IPS-15b (cell line): ENCODE results near the gene ASIC3.

Source experiments
- H3K27me3 ChIP-seq: one replicate; pipeline ENCODE4 v1.6.1; 2013; ENCODE audit warnings: low read length; ENCODE audit not compliant: control insufficient read depth, insufficient read depth
- H3K36me3 ChIP-seq: one replicate; pipeline ENCODE4 v1.6.1; 2013; ENCODE audit warnings: low read length; ENCODE audit not compliant: control insufficient read depth, insufficient read depth
- H3K4me1 ChIP-seq: one replicate; pipeline ENCODE4 v1.6.1; 2013; ENCODE audit warnings: mild to moderate bottlenecking, low read length; ENCODE audit not compliant: control insufficient read depth, insufficient read depth
- H3K4me3 ChIP-seq: one replicate; pipeline ENCODE4 v1.5.1; 2013; ENCODE audit warnings: low read depth, low read length
- H3K9ac ChIP-seq: one replicate; pipeline ENCODE4 v1.6.1; 2013; ENCODE audit warnings: low read depth, mild to moderate bottlenecking, low read length
- H3K9me3 ChIP-seq: one replicate; pipeline ENCODE4 v1.6.1; 2013; ENCODE audit warnings: mild to moderate bottlenecking, low read length; ENCODE audit not compliant: control insufficient read depth, insufficient read depth

The ASIC3 gene

GRCh38 chr7:151088856-151089699 is 40.7 kb downstream of the ASIC3 start:
- Histone ChIP-seq H3K4me1 (peaks cover 21% of the 10 kb centered on the region), H3K9ac (no peak overlapping the region), H3K36me3 (no peaks in the 10 kb centered on the region), H3K9me3 (no peaks in the 10 kb centered on the region), H3K27me3 (peaks cover 41% of the 10 kb centered on the region), H3K4me3 (peak overlapping the region; percentile 70)

- Histone ChIP-seq H3K4me1 (peaks cover 21% of the 10 kb centered on the region), H3K4me3 (no peak overlapping the region), H3K9ac (no peak overlapping the region), H3K9me3 (no peaks in the 10 kb centered on the region), H3K36me3 (no peaks in the 10 kb centered on the region), H3K27me3 (peaks cover 32% of the 10 kb centered on the region)
Measured at GRCh38 chr7:151089893-151090730, 41.8 kb downstream of the ASIC3 start.

GRCh38 chr7:151091003-151091402 is 42.7 kb downstream of the ASIC3 start:
- Histone ChIP-seq H3K4me3 (no peak overlapping the region), H3K9me3 (no peaks in the 10 kb centered on the region), H3K9ac (no peak overlapping the region), H3K36me3 (no peaks in the 10 kb centered on the region), H3K4me1 (peaks cover 17% of the 10 kb centered on the region), H3K27me3 (peaks cover 26% of the 10 kb centered on the region)

- peaks cover 17% of the 10 kb centered on the region for H3K4me1 ChIP-seq
- no peaks in the 10 kb centered on the region for H3K9me3 ChIP-seq
- peaks cover 26% of the 10 kb centered on the region for H3K27me3 ChIP-seq
- no peak overlapping the region for H3K9ac ChIP-seq
- no peak overlapping the region for H3K4me3 ChIP-seq
- no peaks in the 10 kb centered on the region for H3K36me3 ChIP-seq
Measured at GRCh38 chr7:151091431-151091830, 43.1 kb downstream of the ASIC3 start.

GRCh38 chr7:151091988-151092387 is 43.7 kb downstream of the ASIC3 start:
- no peaks in the 10 kb centered on the region for H3K36me3 ChIP-seq
- H3K4me3 ChIP-seq, result no peak overlapping the region
- peaks cover 17% of the 10 kb centered on the region for H3K4me1 ChIP-seq
- H3K27me3 ChIP-seq, result peaks cover 25% of the 10 kb centered on the region
- no peaks in the 10 kb centered on the region for H3K9me3 ChIP-seq
- H3K9ac ChIP-seq, result no peak overlapping the region

GRCh38 chr7:151093748-151094147 is 45.4 kb downstream of the ASIC3 start:
- Histone ChIP-seq H3K4me1 (peaks cover 10% of the 10 kb centered on the region), H3K4me3 (no peak overlapping the region), H3K36me3 (no peaks in the 10 kb centered on the region), H3K27me3 (peaks cover 9% of the 10 kb centered on the region), H3K9me3 (no peaks in the 10 kb centered on the region), H3K9ac (no peak overlapping the region)

GRCh38 chr7:151094675-151095074 is 46.3 kb downstream of the ASIC3 start:
- H3K9me3 ChIP-seq, result no peaks in the 10 kb centered on the region
- H3K4me1 ChIP-seq, result peaks cover 2% of the 10 kb centered on the region
- H3K4me3 ChIP-seq, result no peak overlapping the region
- peaks cover 2% of the 10 kb centered on the region for H3K27me3 ChIP-seq
- no peaks in the 10 kb centered on the region for H3K36me3 ChIP-seq
- H3K9ac ChIP-seq, result no peak overlapping the region

- Histone ChIP-seq H3K4me1 (no peaks in the 10 kb centered on the region), H3K9ac (no peak overlapping the region), H3K36me3 (no peaks in the 10 kb centered on the region), H3K27me3 (no peaks in the 10 kb centered on the region), H3K9me3 (no peaks in the 10 kb centered on the region), H3K4me3 (no peak overlapping the region)
Measured at GRCh38 chr7:151095123-151095797, 46.9 kb downstream of the ASIC3 start.

GRCh38 chr7:151095828-151096475 is 47.6 kb downstream of the ASIC3 start:
- no peaks in the 10 kb centered on the region for H3K36me3 ChIP-seq
- no peaks in the 10 kb centered on the region for H3K27me3 ChIP-seq
- H3K4me3 ChIP-seq, result no peak overlapping the region
- H3K4me1 ChIP-seq, result no peaks in the 10 kb centered on the region
- no peak overlapping the region for H3K9ac ChIP-seq
- no peaks in the 10 kb centered on the region for H3K9me3 ChIP-seq

GRCh38 chr7:151099486-151100211 is 51.3 kb downstream of the ASIC3 start:
- no peaks in the 10 kb centered on the region for H3K27me3 ChIP-seq
- no peak overlapping the region for H3K9ac ChIP-seq
- no peaks in the 10 kb centered on the region for H3K9me3 ChIP-seq
- peaks cover 12% of the 10 kb centered on the region for H3K4me1 ChIP-seq
- H3K4me3 ChIP-seq, result no peak overlapping the region
- no peaks in the 10 kb centered on the region for H3K36me3 ChIP-seq

- Histone ChIP-seq H3K4me3 (no peak overlapping the region), H3K9me3 (no peaks in the 10 kb centered on the region), H3K9ac (no peak overlapping the region), H3K36me3 (no peaks in the 10 kb centered on the region), H3K4me1 (peaks cover 14% of the 10 kb centered on the region), H3K27me3 (no peaks in the 10 kb centered on the region)
Measured at GRCh38 chr7:151100921-151101320, 52.6 kb downstream of the ASIC3 start.
